GM23338 (cell line): Measurements from ENCODE around the gene BMF.

Experiments used
- CREB1 ChIP-seq: fragments of 250-450 bp; sonication (Bioruptor Pico); IDR thresholded peaks from 2 replicates; pipeline ENCODE4 v1.5.0; 2020; ENCODE audit warnings: low read depth, mild to moderate bottlenecking, moderate library complexity
- CTCF ChIP-seq, 2 experiments: fragments of 200-600 bp in 1 of 2; sonication (generic) in 1 of 2; conservative IDR thresholded peaks; 2 replicates each; pipeline versions ENCODE4 v1.5.1 to v1.6.1; 2016 to 2017; ENCODE audit warnings: antibody characterized with exemption in 2 of 2, low read depth in 2 of 2, mild to moderate bottlenecking in 2 of 2, moderate library complexity in 1 of 2
- JUNB ChIP-seq: IDR thresholded peaks from one replicate; pipeline ENCODE4 v1.6.1; 2016; ENCODE audit warnings: antibody characterized with exemption; ENCODE audit not compliant: unreplicated experiment
- POLR2AphosphoS5 ChIP-seq: IDR thresholded peaks from 2 replicates; pipeline ENCODE4 v1.6.1; 2016; ENCODE audit warnings: antibody characterized with exemption, low read depth

- TF ChIP-seq CTCF (conservative IDR thresholded peaks at IDR 0.05; ENCODE audit: low read depth in 2 of 2) (no peak), POLR2AphosphoS5 (no peak), JUNB (no peak), CREB1 (CRISPR knock-in tag) (no peak)
Measured at GRCh38 chr15:40050788-40051470, 57.8 kb downstream of the BMF start.
